Measurements from ENCODE around the gene CARD14.

DNA sequence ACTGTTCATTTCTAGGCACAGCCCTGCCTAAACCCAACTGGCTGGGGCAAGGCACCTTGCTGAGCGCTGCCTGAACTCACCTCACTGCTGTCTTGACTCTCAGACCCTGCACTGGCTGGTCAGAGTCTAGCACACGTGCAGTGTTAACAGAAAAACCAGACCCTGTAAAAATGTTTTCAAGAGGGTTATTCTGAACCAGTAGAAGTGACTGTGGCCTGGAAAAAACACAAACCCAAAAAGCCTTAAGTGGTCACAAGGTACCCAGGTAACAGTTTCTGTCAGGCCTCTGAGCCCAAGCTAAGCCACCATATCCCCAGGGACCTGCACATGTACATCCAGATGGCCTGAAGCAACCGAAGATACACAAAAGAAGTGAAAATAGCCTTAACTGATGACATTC is 16.8 kb upstream of the CARD14 start:
- TF ChIP-seq CTCF (IDR thresholded peaks at IDR 0.05) (no peak), EZH2 (IDR thresholded peaks at IDR 0.05; ENCODE audit: borderline replicate concordance, insufficient read depth, low read depth, low read length, poor library complexity, severe bottlenecking) (no peak)

Measured in B cell (primary cell).